Measurements from ENCODE around the gene SYCP2.

DNA sequence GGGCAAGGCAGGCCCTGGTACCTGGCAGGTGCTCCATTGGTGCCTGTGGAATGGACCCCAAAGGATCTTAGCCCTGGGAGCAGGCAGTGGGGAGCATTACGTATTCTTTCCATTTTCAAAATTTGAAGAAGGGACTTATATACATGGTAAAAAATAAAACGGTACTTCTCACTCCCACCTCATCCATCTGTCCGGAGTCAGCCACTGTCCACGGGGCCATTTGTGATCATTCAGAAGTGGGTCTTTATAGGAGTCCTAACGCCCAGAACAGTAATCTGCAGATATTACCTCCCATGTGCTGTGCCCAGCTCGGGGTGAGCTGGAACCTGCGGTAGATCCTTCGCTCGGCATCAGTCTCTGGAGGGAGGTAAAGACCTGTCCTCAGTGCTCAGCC, 110.4 kb downstream of the SYCP2 start:
- TF ChIP-seq, protein P1, sequence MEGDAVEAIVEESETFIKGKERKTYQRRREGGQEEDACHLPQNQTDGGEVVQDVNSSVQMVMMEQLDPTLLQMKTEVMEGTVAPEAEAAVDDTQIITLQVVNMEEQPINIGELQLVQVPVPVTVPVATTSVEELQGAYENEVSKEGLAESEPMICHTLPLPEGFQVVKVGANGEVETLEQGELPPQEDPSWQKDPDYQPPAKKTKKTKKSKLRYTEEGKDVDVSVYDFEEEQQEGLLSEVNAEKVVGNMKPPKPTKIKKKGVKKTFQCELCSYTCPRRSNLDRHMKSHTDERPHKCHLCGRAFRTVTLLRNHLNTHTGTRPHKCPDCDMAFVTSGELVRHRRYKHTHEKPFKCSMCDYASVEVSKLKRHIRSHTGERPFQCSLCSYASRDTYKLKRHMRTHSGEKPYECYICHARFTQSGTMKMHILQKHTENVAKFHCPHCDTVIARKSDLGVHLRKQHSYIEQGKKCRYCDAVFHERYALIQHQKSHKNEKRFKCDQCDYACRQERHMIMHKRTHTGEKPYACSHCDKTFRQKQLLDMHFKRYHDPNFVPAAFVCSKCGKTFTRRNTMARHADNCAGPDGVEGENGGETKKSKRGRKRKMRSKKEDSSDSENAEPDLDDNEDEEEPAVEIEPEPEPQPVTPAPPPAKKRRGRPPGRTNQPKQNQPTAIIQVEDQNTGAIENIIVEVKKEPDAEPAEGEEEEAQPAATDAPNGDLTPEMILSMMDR (conservative IDR thresholded peaks at IDR 0.05 in 1 of 2, IDR thresholded peaks at IDR 0.05 in 1 of 2; ENCODE audit: extremely low read depth in 1 of 2, insufficient read depth in 1 of 2, low read depth in 1 of 2, low read length in 2 of 2): no peak
- TF ChIP-seq EZH2 (IDR thresholded peaks at IDR 0.05; ENCODE audit: borderline replicate concordance, low read length): no peak

Measured in mammary epithelial cell (primary cell).